Stimulated activated CD4-positive, alpha-beta T cell treated with anti-CD3 and anti-CD28 coated beads, Interleukin-2, amount 100 ng/mL, for 24 hours (primary cell): ENCODE results near the gene IQCN.

Experiments
- DNase-seq, 2 donors: peaks; one replicate each; pipeline ENCODE4 v3.0.0-alpha.2; 2020

Gene IQCN

GRCh38 chr19:18304458-18305310 is 30.4 kb upstream of the IQCN start:
- DNase-seq = peak; percentile 85 to 88

- DNase-seq = peak in 1 of 2 donors; percentile 47
Observed at GRCh38 chr19:18304208-18304457, 29.9 kb upstream of the IQCN start.

GRCh38 chr19:18301718-18302111 is 27.5 kb upstream of the IQCN start:
- DNase-seq = no peak

- DNase-seq = no peak
Observed at GRCh38 chr19:18300930-18301717, 26.9 kb upstream of the IQCN start.

DNA sequence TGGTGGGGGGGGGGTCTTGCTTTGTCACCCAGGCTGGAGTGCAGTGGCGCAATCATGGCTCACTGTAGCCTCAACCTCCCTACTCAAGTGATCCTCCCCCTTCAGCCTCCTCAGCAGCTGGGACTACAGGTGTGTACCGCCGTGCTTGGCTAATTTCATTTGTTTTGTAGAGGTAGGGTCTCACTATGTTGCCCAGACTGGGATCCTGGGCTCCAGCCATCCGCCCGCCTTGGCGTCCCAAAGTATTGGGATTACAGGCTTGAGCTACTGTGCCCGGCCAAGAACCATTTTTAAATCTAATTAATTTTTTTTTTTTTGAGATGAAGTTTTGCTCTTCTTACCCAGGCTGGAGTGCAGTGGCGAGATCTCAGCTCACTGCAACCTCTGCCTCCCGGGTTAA is 25.4 kb upstream of the IQCN start:
- no peak for DNase-seq

- no peak for DNase-seq
Observed at GRCh38 chr19:18298601-18299000, 24.3 kb upstream of the IQCN start.

- no peak for DNase-seq
Observed at GRCh38 chr19:18297308-18297707, 23.1 kb upstream of the IQCN start.

DNA sequence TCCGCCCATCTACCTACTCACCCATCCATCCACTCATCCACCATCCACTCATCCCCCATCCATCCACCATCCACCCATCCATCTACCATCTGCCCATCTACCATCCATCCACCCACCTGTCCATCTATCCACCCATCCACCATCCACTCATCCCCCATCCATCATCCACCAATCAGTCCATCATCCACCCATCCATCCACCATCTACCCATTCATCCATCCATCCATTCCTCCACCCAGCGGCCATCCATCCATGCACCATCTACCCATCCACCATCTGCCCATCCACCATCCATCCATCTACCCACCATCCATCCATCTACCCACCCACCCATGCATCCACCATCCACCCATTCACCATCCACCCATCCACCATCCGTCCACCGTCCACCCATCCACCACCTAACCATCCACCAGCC is 20.8 kb upstream of the IQCN start:
- DNase-seq = no peak

DNA sequence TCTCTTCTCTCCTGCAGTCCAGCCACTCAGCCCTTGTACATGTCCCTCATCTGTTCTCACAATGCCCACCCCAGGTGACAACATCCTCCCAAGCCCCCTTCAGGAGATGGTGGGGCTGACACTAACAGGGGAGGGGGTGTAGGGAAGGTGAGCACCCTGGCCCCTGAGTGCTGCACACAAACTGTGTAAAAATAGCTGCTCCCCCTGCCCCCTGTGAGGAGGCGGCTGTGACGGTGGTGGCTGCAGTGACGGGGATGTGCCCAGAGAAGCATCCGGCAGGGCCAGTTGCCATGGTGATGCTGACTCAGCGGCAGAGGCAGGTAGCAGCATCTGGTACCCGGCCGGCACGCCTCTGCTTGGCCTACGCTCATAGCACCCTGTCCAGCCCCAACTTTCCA is 20.2 kb upstream of the IQCN start:
- DNase-seq = peak; percentile 91 to 95

GRCh38 chr19:18293642-18294466 is 19.6 kb upstream of the IQCN start:
- DNase-seq = no peak

DNA sequence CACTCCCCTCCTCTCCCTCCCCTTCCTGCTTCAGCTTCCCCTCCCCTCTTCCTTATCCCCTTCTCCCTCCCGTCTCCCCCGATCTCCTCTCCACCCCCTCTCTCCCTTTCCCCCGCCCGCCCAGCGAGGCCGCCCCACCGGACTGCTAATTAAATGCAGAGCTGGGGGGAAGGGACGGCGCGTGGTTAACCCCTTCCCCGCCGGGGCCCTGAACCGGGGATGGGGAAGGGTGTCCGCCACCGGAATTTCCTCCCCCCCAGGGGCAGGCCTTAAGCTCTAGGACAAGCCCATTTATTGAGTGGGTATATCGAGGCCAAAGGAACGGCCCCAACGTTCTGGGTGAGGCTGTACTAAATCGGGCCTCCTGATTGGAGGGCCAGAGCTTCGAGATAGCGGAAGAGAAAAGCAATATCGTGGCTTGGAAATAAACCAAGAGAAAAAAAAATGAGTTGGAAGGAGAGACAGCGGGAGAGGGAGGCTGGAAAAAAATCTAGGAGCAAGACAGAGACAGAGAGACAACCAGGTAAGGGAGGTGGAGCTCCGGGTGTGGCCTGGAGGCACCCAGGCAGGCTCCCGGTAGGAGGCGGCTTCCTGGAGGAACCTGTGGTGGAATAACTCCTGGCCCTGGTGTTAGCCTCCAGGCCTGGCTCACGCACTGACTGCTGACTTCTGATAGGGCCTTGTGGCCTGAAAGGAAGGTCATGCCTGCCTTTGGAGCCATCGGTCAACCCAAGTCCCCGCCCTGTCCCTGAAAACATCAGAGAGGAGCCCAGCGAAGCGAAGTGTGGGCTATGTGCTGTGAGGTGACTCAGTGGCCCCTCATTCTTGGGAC is 18.8 kb upstream of the IQCN start:
- peak; percentile 56 to 74 for DNase-seq

DNA sequence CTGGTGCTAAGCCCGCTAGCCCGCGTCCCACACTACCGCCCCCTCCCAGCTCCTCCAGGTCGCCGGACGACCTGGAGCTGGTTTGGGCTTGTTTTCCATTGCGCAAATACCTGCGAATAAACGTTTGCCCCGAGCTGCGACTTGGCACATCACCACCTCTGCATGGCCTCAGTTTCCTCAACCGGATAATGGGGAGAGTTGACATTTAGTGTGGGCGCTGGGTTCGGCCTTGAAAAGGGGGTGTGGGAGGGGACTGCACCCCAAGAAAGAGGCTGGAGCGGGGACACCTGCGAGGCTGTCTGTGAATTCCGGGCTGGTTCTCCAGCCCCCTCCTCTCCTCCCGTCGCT is 18.2 kb upstream of the IQCN start:
- DNase-seq = peak; percentile 37 to 46

GRCh38 chr19:18291590-18292461 is 17.6 kb upstream of the IQCN start:
- peak; percentile 80 to 91 for DNase-seq

- DNase-seq = no peak
Observed at GRCh38 chr19:18291019-18291524, 16.8 kb upstream of the IQCN start.

DNA sequence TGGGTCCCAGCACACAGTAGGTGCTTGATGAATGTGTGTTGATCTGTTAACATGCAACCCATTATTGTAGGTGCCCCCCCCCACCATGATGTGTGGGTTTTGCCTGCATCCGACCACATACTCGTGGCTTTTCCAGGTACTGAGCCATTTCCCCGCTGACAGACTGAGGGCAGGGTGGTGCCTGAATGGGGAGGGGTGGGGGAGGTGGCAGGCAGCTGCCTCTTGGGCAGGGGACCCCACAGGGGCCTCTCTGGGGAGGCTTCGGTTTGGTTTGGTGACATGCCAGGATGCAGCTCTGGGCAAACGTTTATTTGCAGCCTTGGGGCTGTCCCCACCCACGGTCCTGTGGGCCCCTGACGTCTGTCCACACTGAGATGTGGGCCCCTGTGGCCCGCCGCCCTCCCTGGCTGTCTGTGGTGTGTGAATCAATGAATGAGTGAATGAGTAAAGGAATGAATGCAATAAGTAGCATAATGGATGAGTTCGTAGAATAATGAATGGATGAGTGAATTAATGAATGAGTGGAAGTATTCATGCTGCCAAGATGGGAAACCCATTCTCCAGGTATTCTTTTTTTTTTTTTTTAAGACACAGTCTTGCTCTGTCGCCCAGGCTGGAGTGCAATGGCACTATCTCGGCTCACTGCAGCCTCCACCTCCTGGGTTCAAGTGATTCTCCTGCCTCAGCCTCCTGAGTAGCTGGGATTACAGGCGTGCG is 16.2 kb upstream of the IQCN start:
- peak; percentile 90 to 92 for DNase-seq

- DNase-seq = no peak
Observed at GRCh38 chr19:18289471-18290301, 15.4 kb upstream of the IQCN start.

DNA sequence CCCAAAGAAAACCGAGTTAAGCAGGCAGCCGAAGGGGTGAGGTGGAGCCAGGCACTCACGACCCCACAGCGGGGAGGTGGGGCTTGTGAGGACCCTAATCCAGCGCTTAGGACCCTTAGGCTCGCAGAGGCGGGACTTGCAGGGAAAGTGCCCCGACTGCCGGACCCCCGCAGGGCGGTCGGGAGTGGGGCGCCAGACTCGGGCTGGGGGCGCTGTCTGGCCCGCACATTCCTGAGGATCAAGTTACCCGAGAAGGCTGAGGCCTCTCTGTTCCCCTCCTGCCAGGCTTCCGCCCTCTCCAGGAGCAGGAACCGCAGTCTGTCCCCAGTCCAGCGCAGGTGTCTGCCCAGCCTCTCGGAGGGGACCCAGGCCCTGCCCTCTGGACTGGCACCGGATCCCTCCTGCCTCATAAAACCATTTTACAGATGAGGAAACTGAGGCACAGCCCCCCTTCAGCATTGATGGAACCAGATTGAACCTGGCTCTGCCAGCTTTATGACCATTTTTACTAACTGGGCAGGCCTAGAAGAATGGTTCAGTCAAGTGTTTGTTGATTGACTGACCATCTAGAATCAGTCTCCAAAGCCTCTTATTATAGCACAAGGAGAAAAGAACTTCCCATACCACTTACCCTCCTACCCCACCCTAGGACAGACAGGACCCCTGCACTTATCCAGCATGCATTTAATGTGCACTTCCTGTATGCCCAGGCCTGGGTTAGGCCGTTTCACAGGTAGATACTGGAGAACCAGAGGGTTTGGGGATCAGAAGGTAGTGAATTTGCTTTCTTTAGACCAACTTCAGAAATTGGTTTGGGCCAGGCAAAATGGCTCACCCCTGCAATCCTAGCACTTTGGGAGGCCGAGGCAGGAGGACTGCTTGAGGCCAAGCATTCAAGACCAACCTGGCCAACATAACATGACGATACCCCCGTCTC is 13.9 kb upstream of the IQCN start:
- no peak for DNase-seq

GRCh38 chr19:18286973-18287635 is 12.9 kb upstream of the IQCN start:
- DNase-seq = no peak
